ENCODE data around the gene UGT2A2.

DNA sequence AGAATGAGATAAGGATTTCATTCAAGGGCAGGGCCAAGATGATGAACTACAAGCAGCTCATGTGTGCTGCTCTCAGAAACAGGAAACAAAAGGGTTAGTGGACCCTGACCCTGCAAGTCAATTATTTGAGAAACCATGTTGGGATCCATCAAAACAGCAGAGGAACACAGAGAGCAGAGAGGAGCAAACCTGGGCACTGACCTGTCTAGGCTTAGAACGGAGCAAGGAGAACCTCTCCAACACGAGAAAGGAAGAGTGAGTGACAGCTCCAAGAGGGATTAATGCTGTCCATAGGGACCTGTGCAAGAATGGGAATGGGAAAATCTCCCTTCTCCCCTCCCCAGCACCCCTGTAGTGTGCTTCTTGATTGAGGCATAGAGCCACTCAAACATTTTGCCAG lies 89.8 kb downstream of the UGT2A2 start:
- TF ChIP-seq, protein P1, sequence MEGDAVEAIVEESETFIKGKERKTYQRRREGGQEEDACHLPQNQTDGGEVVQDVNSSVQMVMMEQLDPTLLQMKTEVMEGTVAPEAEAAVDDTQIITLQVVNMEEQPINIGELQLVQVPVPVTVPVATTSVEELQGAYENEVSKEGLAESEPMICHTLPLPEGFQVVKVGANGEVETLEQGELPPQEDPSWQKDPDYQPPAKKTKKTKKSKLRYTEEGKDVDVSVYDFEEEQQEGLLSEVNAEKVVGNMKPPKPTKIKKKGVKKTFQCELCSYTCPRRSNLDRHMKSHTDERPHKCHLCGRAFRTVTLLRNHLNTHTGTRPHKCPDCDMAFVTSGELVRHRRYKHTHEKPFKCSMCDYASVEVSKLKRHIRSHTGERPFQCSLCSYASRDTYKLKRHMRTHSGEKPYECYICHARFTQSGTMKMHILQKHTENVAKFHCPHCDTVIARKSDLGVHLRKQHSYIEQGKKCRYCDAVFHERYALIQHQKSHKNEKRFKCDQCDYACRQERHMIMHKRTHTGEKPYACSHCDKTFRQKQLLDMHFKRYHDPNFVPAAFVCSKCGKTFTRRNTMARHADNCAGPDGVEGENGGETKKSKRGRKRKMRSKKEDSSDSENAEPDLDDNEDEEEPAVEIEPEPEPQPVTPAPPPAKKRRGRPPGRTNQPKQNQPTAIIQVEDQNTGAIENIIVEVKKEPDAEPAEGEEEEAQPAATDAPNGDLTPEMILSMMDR (IDR thresholded peaks at IDR 0.05; ENCODE audit: low read depth, low read length) = no peak
- no peak for TF ChIP-seq POLR2A (IDR thresholded peaks at IDR 0.05; ENCODE audit: extremely low read depth, insufficient read length)
- no peak for TF ChIP-seq MYC (IDR thresholded peaks at IDR 0.05; ENCODE audit: low read depth, low read length)
- TF ChIP-seq, protein P2, sequence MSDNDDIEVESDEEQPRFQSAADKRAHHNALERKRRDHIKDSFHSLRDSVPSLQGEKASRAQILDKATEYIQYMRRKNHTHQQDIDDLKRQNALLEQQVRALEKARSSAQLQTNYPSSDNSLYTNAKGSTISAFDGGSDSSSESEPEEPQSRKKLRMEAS (IDR thresholded peaks at IDR 0.05; ENCODE audit: low read depth, low read length) = no peak

All from NB4 (cell line).